ENCODE results near the gene DRICH1.
"Not testable (repeated sequence)": the region's sequence is repeated elsewhere in the genome, so short reads cannot be mapped to it uniquely, and the experiment has no call there.

GRCh38 chr22:23635291-23635690 is 3.2 kb upstream of the DRICH1 start:
- TF ChIP-seq USF1 (CRISPR knock-in tag; IDR thresholded peaks at IDR 0.05); ZNF281 (CRISPR knock-in tag; IDR thresholded peaks at IDR 0.05); ESRRA (CRISPR knock-in tag; IDR thresholded peaks at IDR 0.05; ENCODE audit: borderline replicate concordance); CTCF (IDR thresholded peaks at IDR 0.05); ZNF121 (CRISPR knock-in tag; IDR thresholded peaks at IDR 0.05); NR3C1 (CRISPR knock-in tag; conservative IDR thresholded peaks at IDR 0.05; ENCODE audit: low read depth); NR1H2 (CRISPR knock-in tag; IDR thresholded peaks at IDR 0.05); MYBL2 (CRISPR knock-in tag; IDR thresholded peaks at IDR 0.05); NFATC4 (CRISPR knock-in tag; IDR thresholded peaks at IDR 0.05); ZBTB21 (CRISPR knock-in tag; IDR thresholded peaks at IDR 0.05; ENCODE audit: borderline replicate concordance); ATF6 (CRISPR knock-in tag; IDR thresholded peaks at IDR 0.05): not testable (repeated sequence)
- TF ChIP-seq, protein P1, sequence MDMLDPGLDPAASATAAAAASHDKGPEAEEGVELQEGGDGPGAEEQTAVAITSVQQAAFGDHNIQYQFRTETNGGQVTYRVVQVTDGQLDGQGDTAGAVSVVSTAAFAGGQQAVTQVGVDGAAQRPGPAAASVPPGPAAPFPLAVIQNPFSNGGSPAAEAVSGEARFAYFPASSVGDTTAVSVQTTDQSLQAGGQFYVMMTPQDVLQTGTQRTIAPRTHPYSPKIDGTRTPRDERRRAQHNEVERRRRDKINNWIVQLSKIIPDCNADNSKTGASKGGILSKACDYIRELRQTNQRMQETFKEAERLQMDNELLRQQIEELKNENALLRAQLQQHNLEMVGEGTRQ (CRISPR knock-in tag; IDR thresholded peaks at IDR 0.05) = not testable (repeated sequence)
